GM19328 (cell line): Measurements from ENCODE around the gene TRABD2A.
A peak's percentile ranks its signal among the peaks of the same experiment; 100 is the strongest.

Experiments used
- ATAC-seq: cut with Tn5 transposase; IDR thresholded peaks from one replicate; pipeline ENCODE4 v1.9.1; 2021; ENCODE audit warnings: mild to moderate bottlenecking, moderate library complexity; ENCODE audit not compliant: unreplicated experiment

TRABD2A gene

DNA sequence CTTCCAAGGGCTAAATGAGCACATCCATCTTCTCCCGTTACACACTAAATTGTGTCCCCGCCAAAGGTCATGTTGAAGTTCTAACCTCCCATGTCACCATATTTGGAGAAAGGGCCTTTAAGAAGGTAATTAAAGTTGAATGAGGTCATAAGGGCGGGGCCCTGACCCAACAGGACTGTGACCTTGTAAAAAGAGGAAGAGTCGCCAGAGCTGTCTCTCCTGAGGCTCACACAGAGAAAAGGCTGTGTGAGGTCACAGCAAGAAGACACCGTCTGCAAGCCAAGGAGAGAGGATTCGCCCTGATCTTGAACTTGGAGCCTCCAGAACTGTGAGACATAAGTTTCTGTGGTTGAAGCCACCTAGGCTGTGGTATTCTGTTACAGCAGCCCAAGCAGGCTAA is 24.1 kb downstream of the TRABD2A start:
- ATAC-seq: no peak

DNA sequence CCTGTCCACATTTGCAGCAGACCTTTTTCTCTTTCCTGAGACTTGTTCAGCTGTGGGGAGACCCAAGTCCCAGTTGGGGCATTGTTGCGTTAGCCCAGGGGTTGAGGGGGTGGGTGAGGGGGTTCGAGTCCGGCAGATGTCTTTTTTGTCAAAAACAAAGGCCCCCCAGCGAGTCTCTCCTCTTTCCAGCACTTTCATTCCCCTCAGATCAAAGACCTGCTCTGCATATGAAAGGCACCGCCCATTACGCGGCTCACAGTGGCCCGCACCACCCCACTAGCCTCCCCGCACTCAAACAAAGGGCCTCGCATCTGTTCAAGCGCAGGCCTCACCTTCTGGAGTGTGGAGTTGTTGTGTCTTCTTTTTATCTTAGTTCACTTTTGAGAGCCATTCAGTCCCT is 25.2 kb downstream of the TRABD2A start:
- no peak for ATAC-seq

DNA sequence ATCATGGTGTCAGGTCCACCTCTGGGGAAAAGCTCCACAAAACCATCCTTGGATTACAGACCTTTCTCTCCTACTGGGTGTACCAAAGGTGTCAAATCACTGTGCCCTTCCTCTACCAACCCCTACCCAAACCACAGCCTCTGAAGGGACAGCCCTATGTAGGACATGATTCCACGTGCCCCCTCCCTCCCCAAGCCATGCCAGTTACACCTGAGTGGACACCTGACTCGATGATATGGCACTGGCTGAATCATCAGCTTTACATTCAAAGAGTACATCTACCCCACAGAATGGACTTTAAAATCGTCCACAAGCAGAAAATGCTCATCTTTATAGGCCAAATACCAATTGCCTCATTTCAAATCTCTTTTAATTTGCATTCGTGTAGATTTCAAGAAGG is 26.0 kb downstream of the TRABD2A start:
- no peak for ATAC-seq

DNA sequence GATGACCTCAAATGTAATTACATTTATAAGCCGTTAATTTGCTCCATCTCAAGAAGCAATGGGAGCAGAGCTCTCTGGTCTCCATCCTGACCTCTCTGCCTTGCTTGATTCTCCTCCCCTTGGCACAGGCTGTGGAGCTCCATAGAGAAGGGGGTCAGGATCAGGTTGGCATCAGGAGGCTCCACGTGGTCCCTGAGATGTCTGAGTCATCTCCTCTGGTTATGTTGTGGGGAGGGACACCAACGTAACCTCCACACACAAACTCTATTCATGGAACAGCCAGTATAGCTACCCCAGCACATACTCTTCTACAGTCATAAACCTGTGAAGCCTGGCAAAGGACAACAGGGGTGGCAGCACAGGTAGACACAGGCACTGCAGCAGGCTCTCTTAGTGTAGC is 29.0 kb downstream of the TRABD2A start:
- no peak for ATAC-seq

DNA sequence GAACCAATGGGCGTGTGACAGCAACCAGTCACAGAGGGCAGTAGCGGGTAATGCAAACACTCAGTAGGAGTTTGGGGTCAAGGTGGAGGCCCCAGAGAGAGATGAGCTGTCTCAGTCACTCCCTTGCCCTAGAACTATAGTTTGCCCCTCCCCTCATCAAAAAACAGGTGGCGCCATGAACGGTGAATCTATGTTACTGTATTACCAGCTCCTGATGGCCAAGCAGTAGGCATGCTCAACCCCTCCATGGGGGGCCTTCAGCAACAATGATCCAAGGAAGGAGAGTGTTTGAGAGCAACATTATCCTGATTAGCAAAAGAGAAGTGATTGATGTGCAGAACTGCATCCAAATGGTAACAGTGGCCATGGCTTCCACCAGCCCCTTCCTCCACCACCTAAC is 30.4 kb downstream of the TRABD2A start:
- ATAC-seq: no peak

DNA sequence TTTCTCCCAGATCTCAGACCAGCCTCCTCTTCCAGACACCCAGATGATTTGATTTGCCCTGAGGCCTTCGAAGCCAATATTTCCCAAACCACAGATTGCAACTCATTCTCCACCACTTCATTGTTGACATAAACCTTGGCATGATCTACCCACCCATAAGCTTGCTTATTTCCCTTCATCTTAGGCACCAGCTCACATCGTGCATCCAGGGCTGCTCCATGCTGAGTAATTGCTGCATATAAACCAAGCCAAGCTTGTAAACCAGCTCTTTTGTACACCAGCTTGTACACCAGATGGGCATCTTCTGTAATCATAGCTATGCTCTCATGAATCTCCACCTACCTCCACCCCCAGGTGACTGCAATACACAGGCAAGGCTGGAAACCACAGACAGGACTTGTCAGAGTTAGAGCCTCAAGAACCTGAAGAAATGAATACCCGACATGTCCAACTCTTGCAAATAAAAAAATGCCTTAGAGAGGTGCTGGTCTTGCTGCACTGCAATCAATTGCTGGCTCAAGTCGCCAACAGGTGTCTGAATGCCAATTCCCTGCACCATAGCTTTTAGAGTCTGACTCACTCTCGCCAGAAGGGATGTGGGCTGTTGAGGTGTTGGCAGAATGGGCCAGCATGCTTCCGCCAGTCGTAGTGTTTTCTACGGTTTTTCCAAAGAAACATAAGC is 31.5 kb downstream of the TRABD2A start:
- no peak for ATAC-seq

DNA sequence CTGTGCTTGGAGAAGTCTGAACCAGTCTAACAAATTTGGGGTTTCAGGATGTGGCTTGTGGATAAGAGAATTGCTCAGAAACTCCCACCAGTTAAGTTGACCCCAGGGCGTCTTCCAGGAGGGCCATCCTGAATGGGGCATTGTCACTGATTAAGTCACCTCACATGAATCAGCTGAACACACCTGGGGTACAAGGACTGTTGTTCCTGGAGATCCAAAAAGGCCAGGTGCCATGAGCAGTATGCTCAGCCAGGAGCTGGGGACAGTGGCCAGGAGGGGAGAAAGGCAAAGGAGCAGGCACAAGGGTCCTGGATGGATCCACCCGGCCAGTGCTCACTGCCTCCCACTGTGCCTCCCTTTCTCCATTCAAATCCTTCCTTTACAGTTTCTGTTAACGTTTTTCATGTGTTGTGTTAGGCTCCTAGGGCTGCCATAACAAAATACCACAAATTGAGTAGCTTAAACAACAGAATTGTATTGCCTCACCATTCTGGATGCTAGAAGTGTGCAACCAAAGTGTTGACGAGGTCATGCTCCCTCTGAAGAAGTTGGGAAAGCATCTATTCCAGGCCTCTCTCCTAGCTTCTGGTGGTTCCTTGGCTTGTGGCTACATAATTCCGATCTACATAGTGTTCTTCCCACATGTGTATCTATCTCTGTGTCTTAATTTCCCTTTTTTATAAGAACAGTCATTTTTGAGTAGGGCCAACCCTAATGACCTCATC is 33.4 kb downstream of the TRABD2A start:
- no peak for ATAC-seq

DNA sequence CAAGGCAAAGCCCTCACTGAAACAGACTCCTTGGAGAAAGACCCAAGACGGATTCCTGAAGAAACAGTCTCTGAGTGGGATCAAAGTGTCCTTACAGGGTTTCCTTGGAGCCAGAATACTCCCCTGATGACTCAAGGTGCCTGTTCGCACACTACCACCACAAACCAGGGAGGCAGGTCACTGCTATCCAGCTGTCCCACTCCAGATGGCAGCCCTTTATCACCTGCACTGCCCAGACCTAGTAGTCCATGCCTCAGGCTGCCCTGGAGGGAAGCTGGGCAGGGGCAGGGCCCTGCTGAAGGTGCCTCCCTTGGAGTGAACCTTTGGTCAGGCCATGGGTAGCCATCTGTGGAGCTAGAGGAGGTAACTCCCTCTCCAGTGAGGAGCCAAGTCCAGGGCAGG is 34.1 kb downstream of the TRABD2A start:
- no peak for ATAC-seq

DNA sequence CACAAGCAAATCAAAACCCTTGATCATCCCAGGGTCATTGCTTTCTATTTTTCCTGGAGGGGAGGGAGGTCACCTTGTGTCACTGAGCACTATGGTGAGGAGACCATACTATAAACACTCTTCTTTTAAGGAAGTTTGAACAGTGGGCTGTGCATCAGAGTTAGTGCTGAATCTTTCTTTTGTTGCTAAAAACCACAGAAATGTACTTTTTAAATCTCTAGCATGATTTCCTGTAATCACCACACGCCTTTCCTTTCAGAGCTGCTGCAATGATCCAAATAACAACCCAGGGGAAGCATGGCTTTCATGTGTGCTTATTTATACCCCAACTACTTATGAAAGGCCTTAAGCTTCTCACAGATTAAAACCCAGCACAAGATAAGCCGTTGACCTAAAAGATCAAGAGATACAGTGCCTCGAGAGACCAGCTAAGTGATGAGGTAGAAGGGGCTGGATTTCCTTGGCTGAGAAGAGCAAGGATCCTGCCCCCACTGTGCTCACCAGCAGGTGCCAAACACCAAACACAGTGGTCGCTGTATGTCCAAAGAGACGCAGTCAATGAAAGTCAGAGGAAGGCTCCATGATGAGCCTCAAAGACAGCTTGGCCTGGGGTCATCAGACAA is 34.7 kb downstream of the TRABD2A start:
- no peak for ATAC-seq

DNA sequence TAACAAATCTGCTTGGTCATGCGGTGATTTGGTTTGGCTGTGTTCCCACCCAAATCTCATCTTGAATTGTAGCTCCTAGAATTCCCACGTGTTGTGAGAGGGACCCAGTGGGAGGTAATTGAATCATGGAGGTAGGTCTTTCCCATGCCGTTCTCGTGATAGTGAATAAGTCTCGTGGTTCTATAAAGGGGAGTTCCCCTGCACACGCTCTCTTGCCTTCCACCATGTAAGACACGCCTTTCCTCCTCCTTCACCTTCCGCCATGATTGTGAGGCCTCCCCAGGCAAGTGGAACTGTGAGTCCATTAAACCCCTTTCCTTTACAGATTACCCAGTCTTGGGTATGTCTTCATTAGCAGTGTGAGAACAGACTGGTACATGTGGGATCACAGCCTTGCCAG is 36.7 kb downstream of the TRABD2A start:
- no peak for ATAC-seq

DNA sequence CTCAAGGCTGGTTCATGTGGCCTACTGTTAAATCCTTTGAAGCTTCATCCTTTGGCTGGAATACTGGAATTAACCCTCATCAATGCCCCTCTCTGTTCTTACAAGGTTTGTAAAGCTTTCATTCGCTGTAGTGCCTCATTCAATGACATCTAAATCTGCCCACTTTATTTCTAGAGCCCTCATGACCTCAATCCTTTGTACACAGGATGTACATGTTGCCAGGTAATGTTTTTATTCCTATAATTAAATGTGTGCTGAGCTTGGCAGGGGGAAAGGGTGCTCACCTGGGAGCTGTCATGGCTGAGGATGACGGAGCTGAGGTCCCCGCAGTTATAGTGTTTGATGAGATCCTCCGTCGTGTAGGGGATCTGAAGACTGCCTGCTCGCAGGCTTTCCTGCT is 39.3 kb downstream of the TRABD2A start:
- no peak for ATAC-seq

DNA sequence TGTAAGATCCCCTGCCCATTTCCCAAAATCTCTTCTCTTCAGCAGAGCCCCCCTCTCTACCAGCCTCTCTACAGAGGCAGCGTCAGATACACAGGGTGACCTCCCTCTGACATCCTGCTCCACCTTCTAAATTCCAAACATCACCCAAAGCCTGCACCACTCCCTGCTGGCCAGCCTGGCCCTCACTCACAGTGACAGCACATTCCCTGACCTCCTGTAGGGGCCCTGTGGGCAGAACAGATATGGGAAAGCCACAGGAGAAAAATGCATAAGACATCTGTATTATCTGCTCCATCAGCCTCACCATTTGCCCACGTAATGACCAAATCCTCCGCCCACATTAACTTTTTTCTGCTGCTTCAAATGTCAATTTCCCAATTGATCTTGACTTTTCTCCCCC is 40.6 kb downstream of the TRABD2A start:
- no peak for ATAC-seq

DNA sequence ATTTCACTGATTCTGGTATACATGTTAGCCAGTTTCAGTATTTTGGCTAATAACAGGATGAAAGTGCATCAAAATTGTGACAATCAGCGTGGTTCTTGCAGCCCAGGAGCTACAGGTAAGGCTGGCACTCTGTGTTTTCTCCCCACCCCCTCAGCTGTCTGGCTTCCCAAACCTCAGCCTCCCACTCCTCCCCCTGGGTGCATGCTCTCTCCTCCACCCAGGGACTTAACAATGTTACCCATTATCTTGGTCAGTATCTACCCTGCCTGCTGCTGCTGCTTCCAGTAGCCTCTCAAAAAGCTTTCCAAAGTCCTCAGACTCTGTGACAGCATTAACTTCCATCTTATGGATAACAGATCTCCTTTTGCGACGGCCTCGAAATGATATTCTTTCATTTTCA is 41.0 kb downstream of the TRABD2A start:
- no peak for ATAC-seq

DNA sequence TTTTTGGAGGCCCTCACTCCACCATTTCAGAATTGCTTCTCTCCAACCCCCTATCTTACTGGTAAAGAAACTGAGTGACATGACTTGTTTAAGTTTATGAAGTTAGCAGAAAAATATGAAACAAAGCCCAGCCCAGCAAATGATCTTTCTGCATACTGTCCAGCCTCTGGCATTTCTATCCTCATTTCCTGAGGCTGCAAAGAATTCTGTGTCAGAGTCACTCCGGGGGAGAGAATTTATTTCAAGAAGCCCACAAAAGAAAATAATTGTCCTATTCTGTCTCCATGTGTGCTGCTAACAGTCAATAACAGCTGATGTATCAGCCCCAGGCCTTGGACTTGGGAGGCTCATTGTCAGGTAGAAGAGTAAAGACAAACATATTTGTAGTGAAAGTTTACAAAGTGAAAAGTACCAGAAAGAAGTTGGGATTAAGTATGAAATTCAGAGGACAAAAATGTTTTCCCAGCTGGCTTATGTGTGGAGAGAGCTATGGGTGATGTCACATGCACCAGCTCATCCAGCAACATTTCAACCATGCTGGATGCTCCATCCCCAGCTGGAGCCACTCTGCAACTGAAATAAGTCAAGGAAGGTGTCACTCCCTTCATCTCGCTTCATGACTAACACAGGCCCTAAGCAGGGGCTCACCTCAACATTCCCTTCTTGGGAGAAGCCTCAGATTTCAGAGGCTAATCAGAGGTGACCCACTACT is 42.3 kb downstream of the TRABD2A start:
- ATAC-seq: no peak

DNA sequence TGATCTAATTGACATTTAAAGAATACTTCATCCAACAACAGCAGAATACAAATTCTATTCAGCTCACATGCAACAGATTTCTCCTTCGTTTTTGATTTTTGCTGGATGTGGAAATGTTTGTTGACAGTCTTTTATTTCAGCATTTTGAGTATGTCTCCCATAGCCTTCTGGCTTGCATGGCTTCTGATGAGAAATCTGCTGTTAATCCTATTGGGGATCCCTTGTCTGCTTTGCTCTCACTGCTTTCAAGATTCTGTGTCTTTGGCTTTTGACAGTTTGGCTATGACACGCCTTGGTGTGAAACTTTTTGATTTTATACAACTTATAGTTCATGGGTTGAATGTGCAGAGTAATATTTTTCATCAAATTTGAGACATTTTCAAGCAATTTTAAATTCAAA is 44.7 kb downstream of the TRABD2A start:
- no peak for ATAC-seq

DNA sequence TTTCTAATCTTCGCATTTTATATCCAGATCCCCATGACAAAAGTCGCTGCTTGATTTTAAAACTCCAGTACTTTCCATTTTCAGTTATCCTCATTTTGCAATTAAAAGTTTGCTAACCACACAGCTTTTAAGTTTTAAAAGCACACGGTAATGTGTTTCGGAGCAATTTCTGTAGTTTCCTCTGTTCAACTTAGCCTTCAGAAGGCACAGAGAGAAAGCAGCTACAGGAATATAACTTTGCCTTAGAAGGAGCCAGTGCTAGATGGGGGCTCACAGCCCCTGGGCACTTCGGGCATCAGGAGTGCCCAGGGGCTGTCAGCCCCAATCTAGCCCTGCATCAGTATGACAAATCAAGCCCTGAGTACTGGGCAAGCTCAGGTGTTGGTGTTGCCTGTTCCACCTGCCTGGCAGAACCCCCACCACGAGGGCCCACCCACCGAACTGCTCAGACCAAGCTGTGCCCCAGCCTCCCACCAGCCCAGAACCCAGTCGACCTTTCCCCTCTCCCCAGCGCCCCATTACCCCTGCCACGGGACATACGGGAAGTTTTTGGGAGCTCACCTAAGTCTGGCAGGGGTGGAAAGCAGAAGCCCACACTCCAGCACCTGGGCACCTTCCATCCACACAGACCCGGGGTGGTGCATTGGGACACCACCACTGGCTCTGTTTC is 47.3 kb downstream of the TRABD2A start:
- ATAC-seq: no peak

DNA sequence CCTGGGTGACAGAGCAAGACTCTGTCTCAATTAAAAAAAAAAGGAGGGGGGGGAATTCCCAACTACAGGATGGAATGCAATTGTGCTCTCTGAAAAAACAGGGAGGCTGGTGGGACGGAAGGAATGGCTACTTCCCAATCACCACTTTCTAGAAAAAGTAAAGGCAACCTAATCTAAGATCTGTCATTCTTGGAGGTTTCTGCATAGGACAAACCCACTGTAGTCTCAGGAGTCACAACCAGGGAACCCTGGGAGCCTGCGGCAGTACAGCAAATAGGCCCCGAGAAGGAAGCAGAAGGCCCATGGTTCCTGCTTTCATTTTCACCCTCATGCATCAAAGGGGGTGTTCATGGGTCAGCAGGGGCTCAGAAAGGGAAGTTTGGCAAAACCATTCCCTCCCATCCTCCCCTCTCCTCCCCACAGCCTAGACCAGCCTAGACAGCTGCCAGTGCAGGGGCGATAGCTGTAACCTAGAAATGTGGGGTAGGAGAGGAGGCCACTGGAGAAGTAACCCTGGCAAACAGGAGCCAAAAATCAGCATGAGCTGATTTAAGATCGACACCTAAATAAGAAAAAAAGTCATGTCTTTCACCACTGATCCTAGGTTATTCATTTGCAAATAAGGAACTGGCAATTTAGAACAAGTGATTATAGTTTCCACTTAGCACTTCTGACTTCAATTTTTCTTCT is 48.0 kb downstream of the TRABD2A start:
- ATAC-seq: peak; percentile 78

DNA sequence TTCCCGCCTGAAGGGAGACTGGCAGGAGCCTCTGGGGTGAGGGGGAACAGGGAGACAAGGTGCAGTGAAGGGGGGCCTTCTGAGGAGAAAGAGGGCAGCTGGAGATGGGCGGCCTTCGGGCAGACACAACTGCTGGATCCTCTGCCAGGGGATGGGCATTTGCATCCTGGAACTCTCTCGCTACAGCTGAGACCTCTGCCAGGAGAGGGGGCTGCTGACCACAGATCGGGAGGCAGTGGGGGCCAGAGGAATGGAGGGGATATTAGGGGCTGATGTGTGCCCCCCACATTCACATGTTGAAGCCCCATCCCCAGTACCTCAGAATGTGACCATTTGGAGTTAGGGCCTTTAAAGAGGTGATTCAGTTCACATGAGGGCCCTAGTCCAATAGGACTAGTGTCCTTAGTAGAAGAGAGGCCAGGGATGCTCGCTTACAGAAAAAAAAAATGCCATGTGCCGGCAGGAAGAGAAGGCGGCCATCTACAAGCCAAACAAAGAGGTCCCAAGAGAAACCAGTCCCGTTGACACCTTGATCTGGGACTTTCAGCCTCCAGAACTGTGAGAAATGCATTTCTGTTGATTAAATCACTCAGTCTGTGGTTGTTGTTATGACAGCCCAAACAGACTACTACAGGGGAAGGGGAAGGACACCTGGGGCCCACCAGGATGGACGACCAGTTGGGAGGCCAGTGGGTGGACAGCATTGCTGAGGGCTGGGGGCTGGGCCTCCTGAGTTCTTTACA is 50.0 kb downstream of the TRABD2A start:
- no peak for ATAC-seq

DNA sequence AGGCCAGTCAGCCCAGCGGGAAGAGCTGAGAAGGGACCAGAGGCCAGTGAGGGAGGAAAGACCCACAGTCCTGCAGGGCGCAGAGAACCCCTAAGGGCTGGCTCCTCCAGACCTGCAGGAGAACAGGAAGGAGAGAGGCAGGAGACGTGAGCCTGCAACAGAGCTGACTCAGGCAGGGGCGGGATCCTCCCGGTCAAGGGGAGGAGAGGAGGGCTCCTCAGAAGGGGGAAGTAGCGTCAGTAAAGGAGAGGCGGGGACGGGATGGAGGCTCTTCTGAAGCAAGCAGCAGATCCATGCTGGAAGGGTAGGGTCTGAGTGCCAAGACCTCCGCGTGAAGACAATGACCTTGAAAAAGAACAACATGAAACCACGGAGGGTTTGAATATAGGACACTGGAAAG is 50.8 kb downstream of the TRABD2A start:
- no peak for ATAC-seq

DNA sequence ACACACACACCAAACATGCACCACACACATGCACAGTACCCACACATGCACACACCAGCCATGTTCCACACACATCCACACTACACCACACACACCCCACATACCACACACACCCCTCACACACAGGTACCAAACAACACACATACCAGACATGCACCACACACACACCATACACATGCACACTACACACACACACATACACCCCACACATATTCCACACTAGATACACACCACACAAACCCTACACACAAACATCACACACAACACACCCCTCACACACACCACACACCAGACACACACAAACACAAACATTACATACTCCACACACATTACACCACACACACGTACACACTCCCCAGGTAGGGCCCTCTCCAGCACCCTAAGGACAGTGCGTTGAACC is 51.2 kb downstream of the TRABD2A start:
- no peak for ATAC-seq
